ENCODE results near the gene CDC42.
"Not testable (repeated sequence)": the region's sequence is repeated elsewhere in the genome, so short reads cannot be mapped to it uniquely, and the experiment has no call there.

- TF ChIP-seq CTCF, POLR2A, EP300 (IDR thresholded peaks at IDR 0.05): not testable (repeated sequence)
Observed at GRCh38 chr1:22002875-22003274, 49.6 kb upstream of the CDC42 start.
